GM21528 (cell line): ENCODE data around the gene NPAS2.

Experiments used
- ATAC-seq: cut with Tn5 transposase; IDR thresholded peaks from one replicate; pipeline ENCODE4 v1.9.1; 2021; ENCODE audit warnings: mild to moderate bottlenecking, moderate library complexity; ENCODE audit not compliant: unreplicated experiment, low FRiP score

NPAS2 gene

DNA sequence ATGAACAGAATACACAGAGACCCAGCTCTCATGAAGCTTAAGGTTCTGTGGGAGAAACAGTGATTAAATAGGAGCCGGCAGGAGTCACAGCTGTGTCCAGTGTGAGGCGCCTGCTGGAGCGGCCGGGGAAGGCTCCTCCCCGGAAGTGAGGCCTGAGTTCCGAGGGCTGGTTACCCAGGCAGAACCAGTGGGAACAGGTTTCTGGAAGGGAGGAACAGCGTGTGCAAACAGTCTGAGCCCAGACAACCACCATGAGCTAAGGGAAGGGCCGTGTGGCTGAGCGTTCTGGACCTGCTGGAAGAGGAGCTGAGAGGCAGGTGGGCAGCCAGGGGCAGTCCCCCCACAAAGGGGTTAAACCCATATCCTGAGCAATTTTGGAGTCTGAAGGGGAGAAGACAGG lies 26.0 kb upstream of the NPAS2 start:
- ATAC-seq, result no peak

DNA sequence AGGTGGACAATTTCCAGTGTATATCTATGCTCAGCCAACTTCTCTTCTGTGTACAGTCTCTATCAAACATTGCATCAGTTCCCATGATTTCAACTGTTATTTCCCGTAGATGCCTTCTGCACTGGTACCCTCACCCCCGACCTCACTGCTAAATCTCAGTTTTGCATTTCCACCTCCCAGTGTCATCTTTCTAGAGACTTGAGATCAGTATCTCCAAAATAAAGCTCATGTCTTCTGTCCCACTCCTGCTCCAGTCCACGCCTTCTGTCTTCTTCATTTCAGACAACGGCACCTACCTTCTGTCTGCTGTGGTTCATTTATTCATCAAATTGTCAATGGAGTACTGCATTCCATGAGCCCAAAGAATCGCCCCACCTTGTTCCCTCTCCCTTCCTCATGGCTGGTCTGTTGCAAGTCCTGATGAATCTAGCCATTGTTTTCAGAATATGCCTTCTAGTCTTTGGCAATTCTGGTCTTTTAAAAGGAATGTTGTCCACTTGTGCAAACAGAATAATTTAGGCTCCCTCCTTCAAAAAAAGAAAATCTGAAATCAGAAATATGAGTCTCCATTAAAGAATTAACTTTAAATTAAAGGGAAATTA lies 23.3 kb upstream of the NPAS2 start:
- ATAC-seq, result no peak

DNA sequence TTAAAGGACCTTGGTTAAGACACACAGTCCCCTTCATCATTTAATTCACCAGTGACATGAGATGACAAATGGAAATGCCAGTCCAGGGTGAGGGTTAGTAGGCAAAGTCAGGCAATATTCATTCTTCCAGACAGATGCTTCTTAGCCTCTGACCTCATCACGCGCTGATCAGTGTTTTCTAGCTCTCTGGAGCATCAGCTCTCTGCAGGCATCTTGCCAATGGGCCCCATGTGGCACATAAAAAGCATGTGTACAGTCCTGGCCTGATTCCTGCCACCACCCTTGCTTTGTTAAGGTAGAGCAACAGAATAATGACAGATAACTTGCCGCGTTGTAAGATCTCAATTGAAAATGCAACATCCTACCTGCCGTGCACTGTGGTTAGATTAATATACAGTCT lies 20.3 kb upstream of the NPAS2 start:
- ATAC-seq, result no peak

DNA sequence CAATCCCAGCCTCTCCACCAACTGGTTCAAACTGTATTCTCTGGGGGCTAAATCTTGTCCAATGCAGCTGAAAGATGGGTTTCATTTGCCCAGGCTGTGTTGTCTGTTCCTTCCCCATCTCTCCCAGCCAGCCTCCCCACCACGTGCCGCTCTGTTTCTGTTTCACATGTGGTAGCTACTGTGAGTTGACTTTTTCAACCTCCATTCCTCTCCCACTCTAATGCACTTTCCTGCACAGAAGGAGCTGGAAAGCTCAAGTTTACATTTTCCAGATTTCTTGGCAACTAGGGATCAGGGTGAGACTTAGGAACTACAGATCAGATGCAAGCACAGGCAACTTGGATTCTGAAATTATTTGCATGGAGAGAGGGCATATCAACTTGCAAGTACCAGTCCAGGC lies 19.0 kb upstream of the NPAS2 start:
- no peak for ATAC-seq

DNA sequence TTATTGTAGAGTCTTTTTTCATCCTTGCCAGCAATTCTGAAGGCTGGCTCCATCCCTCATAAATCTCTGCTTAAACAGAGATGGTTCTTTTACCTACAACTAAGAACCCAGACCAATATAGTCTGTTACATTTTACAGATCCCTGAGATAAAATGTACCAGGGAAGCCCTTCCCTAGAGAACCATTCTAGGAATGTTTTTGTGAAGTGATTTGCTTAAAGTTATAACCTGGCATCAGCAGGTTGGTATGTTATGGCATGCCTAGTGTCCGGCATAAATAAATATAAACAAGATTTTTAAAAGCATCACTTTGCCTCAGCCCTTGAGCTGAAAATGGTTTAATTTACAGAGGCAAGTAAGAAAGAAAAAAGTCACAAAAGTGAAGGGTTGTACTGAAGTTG lies 18.5 kb upstream of the NPAS2 start:
- ATAC-seq, result no peak

DNA sequence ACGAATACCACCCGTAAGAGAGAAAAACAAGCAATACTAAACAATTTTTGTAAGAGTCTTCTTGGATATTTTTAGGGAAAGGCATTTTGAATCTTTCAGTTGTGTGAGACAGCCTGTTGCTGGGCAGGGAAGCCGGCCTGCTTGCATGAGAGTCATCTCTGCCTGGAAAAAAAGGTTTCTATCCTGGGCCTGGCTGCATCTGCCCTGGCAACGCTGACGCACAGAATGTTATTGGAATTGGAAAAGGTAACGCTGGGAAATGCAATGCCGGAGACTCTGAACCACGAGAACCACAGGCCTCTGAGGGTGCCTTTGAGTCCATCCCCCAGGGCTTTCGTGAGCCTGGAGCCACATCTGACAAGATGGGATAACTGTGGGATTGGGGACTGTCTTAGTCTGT lies 17.9 kb upstream of the NPAS2 start:
- ATAC-seq, result no peak

DNA sequence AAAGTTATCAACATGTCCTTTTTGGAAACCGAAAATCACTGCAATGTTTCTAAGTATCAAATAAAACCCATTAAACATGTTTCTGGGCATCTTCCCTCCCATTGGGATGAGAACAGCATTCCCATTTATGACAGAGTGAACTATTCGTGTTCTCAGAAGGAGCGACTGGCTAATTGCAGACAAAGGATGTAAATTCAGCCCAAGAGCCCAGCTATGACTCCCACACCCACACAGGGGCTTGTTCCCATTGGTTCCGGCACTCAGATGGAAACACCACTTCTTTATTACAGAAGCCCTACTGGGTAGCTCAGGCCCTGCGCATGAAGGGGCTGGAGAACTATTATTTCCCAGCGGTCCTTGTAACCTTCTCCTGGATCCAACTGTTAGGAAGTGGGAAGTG lies 16.6 kb upstream of the NPAS2 start:
- no peak for ATAC-seq

DNA sequence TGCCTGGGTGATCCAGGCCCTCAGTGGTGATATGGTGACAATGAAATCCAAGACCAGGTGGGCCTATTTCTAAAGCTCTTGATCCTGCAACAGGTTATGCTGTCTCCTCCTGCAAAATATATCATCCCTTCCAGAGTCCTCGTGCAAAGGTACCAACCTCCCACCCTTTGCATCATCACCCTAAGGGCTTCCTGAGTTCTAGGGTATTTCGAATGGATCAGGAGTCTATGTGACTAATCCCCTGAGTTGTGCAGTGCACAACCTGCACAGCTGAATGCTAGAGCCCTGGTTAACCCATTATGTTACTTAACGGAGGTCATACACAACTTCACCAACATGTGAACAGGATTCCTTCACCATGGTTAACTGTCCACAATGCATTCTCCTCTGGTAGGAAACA lies 13.4 kb upstream of the NPAS2 start:
- no peak for ATAC-seq

DNA sequence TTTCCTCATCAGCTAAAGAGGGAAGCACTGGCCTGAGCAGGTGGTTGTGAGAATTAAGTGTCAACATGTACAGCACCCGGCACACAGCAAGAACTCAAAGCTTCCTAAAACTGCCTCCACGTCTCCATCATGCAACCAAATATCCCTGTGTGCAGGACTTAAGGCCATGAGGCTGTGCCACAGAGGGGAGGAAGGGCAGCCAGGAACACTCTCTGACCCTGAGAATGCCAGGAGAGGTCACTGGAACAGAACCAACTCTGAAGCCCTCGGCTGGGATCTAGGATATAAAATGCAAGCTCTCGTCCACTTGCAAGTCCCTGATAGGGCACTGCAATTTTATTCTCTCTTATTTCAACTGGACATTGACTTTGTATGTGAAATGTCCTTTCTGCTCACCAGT lies 12.2 kb upstream of the NPAS2 start:
- no peak for ATAC-seq

DNA sequence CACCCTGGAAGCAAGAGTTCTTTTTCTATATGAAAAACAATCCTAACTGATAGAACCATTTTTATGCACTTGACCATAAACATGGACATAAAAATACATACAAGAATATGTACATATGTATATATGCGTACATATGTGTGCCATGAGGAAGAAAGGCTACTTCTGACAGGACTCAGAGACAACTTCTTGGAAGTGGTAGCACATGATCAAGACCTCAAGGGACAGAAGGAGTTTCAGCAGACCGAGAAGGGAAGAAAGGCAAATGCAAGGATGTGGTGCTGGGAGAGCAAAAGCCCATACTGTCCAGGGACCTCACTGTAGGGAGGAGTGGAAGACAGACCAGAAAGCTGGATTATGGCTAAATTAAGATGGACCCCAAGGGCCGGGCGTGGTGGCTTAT lies 11.4 kb upstream of the NPAS2 start:
- no peak for ATAC-seq

DNA sequence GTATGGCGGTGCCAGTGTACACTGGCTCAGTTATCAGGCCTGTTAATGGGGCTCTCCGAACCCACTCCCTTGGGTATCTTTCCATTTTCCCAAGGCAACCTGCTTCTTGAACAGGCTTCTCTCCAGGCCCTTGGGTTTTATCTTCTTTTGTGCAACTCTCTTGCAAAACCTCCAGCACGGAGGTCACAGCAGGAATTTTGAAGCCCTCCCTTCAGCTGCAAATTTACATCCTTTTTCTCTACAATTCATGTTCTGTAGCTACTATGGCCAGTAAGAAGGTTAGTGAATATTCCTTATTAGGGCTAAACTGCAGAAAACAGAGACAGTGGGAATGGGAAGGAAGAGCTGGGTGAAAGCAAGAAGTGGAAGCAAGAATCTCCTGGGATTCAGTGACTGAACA lies 10.4 kb upstream of the NPAS2 start:
- no peak for ATAC-seq

DNA sequence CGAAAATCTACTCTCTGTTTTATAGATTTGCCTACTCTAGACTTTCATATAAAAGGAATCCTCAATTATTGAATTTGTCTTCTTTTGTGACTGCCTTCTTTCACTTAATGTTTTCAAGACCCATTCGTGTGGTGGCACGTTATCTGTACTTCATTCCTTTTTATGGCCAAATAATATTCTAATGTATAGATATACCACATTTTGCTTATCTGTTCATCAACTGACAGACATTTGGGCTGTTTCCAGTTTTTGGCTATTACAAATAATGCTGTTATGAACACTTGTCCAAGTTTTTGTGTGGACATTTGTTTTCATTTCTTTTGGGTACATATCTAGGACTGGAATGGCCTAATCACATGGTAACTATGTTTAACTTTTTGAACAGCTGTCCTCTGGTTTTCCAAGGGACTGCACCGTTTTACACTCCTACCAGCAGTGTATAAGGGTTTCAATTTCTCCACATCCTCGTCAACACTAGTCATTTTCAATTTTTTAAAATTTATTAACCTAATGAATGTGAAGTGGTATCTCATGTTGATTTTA lies 9.3 kb upstream of the NPAS2 start:
- ATAC-seq, result no peak

DNA sequence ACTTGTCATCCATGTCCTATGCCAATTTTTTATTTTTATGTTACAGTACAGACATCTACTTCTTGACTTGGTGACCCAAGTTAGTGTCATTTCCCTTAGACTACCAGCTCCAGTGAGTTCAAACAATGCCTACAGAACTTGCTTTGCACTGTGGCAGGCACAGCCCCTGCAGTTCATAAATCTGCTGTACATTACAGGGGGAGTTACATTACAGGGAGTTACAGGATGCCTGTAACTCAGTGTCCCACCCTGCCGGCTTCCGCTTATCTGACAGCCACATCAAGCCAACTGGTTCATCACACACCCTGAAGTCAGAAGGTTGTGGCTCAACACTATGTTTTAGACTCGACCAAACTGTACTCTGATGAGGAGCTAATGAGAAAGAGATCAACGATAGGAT lies 7.8 kb upstream of the NPAS2 start:
- ATAC-seq, result no peak

DNA sequence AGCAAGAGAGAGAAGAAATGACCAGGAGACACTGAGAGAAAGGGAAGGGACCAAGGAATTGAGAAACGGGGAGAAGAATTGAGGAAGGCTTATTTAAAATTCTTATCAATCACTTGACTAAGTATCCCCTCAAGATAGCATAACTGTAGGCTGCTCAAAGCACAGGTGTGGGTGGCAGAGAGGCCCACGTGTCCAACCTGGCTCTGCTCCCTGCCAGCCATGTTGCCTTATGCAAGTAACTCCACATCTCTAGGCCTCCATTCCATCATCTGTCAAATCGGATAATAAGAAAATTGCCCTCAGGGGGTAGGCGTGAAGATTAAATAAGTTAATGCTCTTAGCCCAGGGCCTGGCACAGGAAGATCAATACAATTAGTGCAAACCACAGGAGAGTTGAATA lies 7.4 kb upstream of the NPAS2 start:
- ATAC-seq, result no peak

DNA sequence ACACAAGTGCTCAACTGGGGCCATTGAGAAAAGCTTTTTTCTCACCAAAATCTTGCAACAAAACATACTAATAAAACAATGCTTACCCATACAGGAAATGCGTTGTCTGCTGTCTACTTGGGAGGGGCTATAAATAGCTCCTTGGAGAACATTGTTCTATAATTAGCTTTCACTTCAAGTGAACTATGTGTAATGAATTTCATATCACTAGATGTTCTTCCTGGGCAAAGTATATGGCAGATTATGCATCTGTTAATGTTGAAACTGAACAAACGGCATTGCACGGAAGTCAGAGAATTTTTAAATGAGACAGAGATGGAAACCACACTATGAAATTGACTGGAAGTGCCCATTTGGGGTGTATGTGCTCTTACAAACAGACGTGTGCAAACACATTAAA lies 6.4 kb upstream of the NPAS2 start:
- no peak for ATAC-seq

DNA sequence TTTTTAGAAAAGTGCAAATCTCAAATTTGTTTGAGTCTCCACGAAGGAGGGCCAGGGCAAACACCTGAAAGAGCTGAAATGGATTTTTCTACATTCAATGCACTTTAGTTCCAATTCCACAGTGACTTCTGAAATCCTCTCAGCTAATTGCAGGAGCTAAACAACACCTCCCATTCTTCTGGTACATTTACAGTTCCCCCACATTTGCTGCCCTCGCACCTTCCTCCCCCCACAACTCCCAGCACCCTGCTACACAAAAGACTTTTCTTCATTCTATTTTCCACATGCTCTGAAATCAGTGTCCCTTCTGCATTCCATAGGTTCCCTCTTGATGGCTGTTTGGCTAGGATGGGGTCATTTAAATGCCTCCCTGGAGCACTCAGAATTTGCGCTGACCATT lies 5.9 kb upstream of the NPAS2 start:
- ATAC-seq, result no peak

DNA sequence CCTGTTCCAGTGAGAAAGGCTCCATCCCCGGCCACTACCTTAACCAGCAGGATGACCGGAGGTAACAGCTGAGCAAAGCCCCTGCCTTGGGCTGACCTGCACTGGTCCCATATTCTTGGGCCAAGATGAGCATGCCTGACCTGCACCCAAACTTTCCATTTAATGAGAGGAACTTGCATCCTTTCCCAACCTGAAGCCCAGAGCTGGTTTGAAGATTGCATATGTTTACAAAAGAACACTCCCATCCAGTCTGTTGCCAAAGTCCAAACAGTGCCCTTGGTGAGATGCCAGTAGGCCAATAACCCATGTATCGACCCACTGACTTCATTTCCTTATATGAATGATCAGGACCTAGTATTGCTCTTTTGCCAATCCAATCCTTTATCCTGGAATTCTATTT lies 5.5 kb upstream of the NPAS2 start:
- no peak for ATAC-seq

DNA sequence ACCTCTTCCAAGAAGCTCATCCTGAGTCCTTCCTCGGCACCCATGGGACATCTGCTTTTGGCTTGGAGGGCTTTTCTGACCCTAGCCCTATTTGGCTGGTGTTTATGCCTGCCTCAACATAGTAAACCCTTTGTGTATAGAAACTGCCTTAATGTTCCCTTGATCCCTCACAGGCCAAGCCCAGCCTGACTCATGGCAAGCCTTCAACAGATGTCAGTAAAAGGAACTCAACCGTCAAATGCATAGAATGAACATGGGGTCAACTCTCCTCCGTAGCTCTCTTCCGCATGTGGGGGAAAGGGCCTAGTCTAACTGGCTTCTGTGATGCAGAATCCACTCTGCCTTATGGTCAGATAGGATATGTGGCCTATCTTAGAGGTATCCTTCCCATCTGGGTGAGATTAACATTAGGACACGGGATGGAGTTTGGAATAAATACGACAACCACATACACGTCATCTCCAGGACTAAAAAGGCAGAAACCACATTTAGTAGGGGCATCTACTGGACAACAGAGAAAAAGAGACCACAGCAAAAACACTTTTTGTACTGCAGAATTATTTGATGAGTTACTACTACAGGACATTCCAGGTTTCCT lies 2.5 kb upstream of the NPAS2 start:
- ATAC-seq, result no peak

DNA sequence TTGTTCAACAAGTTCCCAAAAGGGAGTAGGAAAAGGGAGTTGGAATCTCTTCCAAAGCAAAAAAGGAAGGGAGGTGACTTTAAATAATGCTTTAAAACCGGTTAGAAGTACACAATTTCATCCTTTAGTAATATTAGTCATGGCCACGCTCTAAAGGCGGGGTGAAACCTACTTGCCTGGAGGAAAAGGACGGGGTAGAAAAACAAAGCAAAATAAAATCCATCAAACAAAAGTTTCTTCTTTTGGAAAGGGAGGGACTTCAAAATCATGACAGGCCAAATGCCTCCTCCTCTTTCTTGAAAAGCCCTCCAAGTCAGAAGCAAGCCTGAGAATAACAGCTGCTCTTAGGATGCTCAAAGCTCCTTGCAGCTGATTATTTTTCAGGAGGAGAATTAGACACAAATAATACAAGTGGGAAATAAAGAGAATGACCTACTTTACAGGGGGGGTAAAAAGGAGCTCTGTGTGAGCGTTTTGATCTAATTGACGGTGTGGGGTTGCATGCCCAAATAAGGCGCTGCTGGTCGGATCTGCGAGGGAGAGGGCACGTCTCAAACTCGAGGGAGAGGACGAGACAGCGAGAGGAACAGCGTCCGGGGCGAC lies 1.8 kb upstream of the NPAS2 start:
- ATAC-seq, result no peak

DNA sequence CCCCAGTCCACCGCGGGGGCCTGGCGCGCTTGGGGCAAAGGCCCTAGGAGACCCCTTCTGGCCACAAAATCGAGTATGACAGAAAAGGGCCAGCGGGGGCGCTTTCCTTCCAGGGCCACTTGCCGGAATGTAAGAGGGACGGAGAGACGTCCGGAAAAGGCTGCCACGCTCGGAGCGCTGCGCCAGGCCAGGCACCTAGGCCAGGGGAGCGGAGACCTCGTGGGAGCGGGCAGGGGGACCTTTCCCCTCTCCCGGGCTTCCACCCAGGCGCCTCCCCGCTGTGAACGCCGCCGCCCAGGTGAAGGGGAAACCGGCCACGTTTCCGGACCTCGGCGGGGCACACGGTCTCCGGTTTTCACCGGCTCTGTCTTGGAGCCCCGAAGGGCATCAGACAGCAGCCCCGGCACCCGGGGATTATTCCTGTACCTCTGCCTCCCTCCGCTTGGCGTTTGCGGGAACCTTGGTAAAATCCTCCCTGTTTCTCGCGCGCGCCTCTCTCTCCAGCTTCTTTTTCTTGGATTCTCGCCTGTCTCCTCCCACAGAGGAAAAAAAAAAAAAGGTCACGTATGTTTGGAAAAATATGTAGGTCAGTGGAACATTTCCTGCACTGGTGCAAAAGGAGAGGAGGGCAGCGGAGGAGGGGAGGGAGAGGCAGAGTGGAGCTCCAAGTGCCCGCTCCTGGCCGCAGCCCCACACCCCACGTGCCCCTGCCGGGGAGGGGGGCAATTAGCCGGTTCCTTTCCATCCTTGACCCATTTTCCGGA lies 1.2 kb upstream of the NPAS2 start:
- no peak for ATAC-seq

DNA sequence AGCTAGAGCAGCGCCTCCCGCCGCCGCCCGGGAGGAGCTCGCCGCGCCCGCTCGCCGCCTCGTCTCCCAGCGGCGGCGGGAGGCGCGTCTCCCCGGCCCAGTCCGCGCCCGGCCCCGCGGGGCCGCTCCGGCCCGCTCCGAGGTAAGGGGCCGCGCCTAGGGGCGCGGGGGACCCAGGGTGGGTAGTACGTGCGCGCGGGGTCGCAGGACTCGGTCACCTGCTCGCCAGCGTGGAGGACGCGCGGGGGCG lies 259 bp downstream of the NPAS2 start:
- no peak for ATAC-seq
